NCI-H1436 (cell line): ENCODE data around the gene ZNF672.
A peak's percentile ranks its signal among the peaks of the same experiment; 100 is the strongest.
"Not testable (repeated sequence)": the region's sequence is repeated elsewhere in the genome, so short reads cannot be mapped to it uniquely, and the experiment has no call there.

Source experiments
- DNase-seq: peaks from one replicate; lab custom pipeline; 2025; lab: John Stamatoyannopoulos, UW

ZNF672 gene

DNA sequence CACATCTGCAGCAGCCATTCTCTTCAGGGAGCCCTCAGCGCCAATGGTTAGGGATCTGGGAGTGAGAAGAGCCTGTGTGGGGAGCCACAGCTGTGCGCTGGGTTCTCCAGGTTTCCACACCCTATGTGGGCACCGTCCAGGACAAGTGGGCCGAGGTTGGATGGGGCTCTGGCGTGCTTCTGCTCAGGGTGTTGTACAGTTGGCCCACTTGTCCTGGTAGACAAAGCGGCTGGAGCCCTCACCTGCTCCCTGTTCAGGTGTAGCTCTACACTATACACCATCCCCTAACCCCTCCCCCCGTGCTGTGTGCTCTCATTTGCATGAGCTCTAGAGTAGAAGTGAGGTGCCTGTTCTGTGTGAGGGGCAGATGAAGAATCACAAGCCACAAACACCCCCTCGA, 24.5 kb upstream of the ZNF672 start:
- DNase-seq, result no peak

DNA sequence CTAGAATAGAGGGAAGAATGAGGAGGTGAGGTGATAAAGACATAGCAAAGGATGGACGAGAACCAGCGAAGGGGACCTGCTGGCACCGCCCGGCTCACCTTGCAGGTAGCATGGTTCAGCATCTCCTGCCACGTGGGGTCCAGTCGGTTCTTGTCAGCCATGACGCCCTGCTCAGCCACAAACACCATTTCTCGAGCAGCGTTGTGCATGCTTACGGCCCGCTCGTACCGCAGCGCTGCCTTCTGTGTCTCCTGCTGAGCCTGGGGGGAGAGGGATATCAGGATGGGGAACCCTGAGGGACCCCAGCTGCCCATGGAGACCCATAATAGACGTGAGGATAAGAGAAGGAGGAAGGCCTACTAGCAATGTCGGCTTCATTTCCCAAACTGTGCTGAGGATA, 23.7 kb upstream of the ZNF672 start:
- no peak for DNase-seq

DNA sequence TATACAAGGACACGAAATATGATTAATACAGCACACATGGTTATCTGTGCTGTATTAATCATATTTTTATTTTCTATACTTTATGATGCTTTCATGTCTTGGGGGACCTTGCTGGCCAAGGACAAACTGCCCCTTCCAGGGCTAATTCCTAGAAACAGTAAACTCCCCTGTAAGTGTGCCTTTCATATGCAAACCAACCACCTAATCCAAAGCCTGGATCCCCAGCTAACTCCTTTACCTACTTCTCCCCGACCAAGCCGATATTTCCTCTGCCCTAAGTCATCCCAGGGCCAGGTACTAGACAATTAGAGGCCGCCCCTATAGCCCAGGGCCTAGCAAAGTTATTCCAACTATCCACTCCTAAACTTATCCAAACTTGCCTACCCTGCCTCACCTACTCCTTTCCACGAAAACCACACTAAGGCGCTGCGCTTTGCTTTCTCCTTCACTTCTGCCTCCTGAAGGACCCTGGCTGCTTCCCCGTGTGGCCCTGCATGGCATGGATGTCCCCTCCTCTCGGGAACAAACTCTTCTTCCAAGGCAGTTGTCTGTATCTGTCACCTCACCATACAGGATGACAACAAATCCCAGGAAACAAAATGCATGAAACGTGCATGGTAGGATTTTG, 22.5 kb upstream of the ZNF672 start:
- DNase-seq, result no peak

DNA sequence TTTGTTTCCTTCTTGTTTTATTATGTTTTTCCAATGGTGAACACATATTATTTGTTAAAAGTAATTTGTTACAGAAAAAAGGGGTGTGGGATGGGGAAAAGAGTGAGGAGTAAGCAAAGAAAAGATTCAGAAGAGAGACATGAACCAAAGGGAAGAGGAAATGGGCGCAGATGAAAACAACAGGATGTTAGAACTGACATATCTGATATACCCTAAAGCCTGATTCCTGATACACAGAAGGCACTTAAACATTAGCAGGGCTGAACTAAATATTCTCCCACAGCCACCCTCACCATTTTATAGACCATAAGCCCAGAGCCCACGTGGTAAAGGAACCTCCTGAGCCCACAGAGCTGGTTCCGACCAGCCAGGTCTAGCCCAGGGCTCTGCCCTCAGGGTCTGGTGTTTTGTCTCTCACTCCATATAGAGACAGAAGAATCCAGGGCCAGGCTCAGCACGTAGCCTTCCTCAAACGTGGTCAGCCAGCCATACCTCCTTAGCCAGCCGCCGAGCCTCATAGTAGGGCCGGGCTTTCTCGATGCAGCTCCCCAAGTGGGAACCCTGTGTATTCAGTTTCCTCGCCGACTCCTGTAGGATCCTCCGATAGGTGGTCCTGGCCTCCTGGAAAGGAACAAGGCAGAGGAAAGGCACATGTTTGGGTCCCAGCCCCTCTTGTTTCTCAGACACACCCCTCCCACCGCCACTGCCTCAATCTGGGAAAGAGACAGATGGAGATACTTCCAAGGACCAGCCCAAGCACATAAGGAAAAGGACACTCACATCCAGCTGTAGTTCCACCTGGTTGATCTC, 21.8 kb upstream of the ZNF672 start:
- no peak for DNase-seq

DNA sequence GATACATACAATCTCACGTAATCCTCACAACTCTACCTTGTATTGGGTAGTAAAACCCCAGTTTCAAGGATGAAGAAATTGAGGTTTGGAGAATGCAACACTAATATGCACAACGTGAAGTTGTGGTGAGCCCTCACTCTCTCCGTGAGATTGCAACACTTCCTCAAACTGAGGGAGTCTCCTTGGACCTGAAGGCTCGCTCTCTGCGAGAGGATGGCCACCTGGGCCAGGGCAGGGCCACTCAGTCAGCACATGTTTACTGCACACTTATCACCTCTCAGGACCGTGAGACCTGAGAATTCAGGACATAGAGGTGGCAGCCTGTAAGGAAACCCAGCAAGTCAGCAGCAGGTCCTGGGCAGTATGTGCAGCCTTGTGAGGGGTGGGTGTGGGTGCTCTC, 21.0 kb upstream of the ZNF672 start:
- DNase-seq, result no peak

DNA sequence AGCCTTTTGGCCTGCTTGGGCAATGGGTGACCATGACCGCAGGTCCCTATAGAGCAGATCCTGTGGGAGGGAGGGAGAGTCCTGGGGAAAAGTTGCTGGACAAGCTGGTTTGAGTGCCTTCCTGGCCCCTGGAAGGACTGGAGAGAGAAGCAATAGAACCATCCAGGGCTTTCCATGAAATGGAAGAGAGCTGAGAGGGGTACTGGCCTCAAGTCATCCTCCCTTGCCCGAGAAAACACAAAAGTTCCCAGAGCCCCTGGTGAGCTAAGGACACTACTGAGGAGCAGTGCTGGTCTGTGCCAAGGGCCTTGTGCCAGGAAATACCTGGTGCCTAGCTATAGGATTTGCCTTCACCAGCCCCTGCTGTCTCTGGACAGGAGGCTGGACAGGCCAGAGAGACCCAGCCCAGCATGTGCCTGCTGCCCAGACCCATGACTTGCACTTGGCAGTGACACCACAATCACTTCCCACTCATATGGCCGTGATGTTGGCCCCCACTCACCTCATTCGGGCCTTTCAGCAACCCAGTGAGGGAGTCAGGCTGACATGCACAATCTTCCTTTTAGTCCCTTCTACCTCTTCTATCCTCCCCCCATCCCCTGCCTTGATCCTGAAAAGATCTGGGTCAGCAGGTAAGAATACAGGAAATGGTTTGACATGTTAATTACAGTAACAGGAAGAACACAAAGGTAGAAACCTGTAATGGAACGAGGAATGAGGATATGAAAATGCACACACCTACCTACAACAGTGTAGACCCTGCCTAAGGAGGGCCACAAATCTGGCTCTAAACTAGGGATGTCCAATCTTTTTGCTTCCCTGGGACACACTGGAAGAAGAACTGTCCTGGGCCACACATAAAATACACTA, 19.3 kb upstream of the ZNF672 start:
- DNase-seq, result no peak

DNA sequence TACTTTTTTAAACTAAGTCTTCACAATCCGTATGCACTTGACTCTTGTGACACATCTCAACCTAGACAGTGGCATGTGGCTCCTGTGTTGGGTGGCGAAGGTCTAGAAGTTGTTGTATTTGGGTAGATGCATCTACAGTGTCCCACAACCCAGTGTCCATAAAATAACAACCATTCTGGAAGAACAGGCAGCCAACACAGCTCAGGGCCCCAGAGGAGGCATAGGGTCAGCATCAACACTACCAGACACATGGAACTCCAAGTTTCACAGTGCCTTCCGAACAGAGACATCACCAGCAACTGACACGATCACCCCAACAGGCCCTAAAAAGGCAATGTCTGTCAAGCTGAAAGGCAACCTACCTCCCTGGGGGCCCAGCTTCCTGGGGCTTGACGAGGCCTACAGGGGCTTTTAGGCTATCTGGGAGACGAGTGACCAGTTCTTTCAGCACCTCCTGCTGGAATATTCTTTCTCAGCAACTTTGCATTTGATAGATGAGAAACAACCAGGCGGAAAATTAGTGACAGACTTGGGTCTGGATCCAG, 17.9 kb upstream of the ZNF672 start:
- DNase-seq, result no peak

DNA sequence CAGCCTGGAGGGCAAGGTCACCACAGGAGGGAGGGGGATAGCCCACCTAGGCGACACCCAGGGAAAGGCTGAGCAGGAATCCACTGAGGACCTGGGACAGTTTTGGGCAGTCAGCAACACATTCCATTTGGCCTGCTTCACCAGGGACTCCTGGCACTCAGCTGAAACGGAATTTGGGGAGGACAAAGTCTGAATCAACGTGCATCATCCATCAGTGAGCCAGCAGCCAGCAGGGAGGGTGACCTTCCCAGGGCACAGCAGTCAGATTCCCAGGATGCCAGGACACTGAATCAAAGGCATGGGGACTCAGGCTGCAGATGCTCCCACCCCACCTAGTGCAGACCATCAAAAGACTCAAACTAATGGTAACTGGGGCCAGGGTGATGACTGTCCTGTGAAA, 16.9 kb upstream of the ZNF672 start:
- DNase-seq, result no peak

DNA sequence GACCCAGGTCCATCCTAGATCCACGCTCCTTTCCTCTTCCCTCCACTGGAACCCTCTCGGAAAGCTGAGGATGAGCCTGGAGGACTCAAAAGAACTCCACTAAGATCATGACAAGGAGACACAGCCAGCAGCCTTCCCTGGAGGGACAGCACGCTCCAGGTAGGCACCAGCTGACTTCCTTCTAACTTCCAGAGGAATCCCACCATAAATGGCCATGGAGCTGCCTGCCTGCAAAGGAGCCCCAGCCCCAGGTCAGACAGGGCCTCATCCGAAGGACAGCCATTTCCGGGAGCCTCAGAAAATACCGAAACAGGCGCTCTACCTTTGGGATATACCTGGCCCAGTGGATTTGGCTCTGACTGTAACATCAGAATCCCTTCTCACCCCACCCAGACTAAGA, 16.4 kb upstream of the ZNF672 start:
- no peak for DNase-seq

DNA sequence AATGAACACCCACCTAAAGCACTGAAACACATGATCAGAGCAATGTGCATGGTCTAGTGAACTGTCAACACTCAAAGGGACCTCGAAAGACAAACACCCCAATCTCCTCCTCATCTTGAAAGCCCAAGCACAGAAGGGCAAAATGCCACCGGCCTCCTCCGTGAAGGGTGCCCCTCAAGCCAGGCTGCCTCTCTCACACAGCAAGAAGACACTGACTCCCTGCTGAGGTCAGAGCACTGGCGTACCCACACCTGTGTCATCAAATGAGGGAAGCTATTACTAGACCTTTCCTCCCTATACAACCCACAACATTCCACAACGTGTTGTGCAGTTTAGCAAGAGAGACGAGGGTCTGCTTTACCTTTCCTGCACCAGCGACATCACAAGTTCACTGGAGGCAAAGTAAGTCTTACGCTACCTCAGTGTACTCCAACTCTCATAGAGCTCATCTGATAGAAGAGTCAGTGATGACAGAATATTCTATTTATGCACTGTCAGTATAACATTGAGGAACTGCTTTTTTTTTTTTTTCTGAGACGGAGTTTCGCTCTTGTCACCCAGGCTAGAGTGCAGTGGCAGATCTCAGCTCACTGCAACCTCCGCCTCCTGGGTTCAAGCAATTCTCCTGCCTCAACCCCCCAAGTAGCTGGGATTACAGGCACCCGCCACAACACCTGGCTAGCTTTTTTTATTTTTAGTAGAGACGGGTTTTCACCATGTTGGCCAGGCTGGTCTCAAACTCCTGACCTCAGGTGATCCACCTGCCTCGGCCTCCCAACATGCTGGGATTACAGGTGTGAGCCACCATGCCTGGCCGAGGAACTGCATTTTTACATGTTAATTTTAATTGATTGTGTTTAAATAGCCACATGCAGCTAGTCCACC, 15.6 kb upstream of the ZNF672 start:
- DNase-seq, result no peak

DNA sequence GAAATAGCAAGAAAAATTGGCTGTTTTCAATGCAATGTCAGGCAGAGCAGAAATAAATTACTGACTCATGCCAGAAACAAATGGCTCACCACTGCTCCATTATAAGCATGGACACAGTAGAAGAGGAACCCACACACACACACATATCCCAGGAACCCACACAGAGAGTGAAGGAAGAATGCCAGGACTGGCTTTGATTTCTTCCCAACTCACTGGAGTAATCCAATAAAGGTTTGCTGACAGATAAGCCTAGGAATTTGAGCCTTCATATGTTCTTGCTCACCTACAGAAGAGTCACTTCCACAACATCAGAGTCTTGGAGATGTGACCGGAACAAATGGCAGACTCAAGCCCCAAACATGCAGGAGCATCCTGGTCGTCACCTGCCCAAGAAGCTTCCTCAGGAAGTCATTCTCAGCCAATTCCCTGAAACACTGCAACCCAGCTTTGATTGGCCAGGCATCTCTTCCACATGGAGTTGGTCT, 14.5 kb upstream of the ZNF672 start:
- no peak for DNase-seq

DNA sequence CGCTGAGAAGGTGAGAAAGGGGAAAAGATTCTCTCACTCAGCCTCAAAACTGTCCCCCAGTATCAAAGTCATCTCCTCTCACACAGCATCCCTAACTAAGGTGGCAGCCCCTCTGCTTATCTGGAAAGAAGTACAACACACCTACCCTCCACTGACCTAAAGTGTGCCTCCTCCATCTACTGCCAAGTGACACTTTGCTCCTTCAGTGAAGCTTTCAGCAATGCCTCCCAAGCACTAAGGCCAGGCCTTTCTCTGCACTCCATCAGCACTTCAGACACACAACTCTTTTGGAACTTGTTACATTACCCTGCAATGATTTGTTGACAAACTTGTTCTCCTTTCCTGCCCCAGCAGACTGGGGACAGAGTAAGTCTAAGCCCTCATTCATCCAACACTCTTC, 13.7 kb upstream of the ZNF672 start:
- DNase-seq, result no peak

DNA sequence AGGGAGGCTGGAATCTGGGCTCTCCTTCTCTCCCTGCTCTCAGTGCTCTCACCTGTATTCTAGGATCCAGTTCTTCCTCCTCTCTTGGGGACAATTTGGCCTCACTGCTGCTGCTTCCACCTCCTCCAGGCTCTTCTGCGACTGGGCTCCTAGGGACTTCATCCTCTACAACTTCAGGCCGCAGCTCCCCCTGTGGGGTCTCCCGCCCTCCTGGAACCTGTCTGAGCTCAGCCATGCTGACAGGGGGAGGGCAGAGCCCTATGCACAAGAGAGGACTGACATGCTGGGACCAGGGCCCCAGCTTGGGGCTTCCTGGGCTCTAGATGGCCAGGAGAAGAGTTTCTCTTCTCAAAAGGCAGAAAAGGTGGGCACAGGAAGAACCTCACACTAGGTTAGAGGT, 13.3 kb upstream of the ZNF672 start:
- no peak for DNase-seq

DNA sequence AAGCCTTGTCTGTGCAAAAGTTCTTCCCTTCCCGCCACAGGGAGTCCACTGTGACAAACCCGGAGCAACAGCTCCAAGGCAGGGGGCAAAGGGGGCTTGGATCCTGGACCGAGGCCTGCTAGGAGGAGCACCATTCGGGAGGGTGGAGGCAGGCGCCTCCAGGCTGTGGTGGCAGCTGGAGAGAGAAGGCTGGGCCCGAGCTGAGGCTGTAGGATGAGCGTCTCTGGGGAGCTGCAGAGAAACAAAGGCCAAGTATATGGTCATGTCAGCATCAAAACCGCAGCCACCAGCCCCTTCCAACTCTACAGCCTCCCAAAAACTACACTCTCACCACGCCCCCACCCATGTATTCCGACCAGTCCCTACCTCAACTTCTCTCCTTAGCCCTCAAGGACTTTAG, 12.9 kb upstream of the ZNF672 start:
- no peak for DNase-seq

DNA sequence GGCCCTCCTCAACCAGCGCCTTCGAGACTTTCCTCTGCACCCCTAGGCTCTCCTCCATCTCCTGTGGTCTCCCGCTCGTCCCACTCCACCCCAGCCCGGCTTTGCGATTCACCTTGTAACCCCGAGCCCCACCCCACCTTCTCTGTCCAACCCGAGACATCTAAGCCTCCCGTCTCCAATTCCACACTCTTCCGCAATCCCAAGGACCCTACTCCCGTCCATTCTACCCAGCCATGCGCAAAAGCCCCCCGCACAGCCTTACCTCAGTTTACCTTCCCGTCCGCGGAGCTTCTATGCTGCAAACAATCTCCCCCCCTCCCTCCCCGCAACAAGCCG, 12.5 kb upstream of the ZNF672 start:
- DNase-seq, result no peak

DNA sequence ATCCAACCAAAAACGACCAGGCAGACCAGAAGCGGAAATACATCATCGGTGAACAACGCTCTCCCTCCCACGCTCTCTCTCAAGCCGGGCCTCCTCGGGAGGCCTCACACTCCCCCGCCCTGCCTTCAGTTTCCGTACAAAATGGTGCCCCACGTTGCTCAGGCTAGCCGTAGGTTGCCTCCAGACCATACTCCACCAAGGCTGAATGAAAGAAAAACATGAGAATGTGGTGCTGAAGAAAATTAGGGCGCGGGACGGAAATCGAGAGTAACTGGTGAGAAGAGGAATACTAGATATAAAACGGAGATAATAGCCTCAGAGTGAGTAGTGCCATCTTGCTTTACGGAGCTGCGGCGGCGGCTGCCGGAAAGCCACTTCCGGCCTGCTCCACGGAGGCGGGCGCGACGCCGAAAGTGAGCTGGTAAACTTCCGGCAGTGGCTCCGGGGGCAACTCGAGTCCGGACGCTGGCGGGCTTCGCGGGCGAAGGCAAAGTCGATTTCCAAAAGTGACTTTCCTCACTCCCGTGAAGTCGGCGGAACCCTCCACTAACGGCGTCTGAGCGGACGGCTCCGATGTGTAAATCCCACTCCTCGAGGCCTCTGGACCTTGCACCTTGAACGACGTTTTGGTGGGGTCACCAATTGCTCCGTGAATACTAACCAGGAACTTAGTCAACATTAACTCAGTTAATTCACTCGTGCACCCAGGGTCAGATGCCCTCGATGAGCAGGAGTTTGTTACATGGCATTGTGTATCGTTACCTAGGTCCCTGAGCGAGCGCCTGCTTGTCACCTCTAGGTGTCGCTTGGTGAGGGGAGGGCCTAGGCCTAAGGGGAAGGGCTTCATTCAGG, 11.9 kb upstream of the ZNF672 start, which contains the start of gene SH3BP5L:
TSS of gene SH3BP5L (minus strand) at position 7 of the 852 bp plus-strand sequence. CDS start 980 bp downstream, outside the sequence.
- peak; percentile 96 for DNase-seq

DNA sequence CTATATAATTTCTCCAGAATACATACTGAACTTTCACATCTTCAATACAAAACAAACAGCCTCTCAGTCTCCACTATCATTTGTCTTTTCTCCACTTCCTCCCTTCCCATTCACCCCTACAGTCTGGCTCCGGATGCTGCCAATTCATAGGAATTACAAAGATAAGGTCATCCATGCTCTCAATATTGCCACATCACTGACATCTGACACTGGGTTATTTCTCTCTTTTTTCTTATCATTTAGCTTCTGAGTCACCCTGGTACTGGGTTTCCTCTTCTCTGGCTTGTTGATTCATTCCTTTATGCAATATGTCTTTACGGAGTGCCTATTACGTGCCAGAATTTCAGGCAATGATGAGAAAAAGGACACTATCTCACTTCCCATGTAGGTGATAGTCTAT, 9.2 kb upstream of the ZNF672 start:
- no peak for DNase-seq

DNA sequence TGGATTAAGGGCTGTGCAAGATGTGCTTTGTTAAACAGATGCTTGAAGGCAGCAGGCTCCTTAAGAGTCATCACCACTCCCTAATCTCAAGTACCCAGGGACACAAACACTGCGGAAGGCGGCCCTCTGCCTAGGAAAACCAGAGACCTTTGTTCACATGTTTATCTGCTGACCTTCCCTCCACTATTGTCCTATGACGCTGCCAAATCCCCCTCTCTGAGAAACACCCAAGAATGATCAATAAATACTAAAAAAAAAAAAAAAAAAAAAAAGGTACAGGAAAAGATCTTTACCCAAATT, 7.4 kb upstream of the ZNF672 start:
- DNase-seq, result not testable (repeated sequence)

DNA sequence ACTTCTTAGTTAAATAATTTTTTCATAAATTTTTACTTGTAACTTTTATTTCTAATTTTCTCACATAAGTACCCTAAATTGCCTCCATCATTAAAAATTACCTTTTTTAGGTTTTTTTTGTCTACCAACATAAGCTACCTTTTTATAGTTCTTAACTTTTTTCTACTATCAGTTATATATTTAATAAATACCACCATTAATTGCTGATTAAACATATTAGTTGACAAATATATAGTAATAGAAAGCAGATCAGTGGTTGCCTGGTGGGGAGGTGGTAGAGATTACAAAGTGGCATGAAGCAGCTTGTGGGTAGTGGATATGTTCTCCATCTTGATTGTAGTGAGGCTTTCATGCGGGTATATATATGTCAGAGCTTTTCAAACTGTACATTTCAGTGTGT, 6.2 kb upstream of the ZNF672 start:
- DNase-seq, result no peak

DNA sequence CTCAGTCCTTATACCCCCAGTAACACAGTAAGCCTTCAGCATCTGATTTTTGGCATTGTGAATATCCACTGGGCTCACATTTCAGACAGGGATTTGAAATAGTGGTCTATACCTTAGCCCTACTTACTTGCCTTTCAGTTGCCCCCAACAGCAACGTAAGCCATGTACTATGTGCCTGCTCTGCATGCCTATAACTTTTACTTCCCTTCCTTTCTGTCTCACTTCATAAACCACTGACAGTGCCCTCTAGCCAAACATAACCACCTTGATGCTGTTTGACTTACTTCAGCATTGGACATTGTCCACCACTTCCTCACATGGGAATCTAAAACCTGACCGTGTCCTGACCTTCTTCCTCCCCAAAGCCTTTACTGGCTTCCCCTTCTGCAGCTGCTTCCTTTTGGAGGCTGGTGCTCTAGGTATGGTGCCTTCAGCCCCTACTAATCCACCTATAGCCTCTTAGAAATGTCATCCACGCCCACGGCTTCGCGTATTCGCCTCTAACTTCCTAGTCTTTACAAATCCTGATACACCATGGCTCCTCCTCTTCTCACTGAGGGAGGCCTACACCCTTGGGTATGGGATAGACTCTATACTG, 3.6 kb upstream of the ZNF672 start:
- no peak for DNase-seq
